HS-27A (cell line): ENCODE measurements around the gene NCF2.
A peak's percentile ranks its signal among the peaks of the same experiment; 100 is the strongest.
"Not testable (repeated sequence)": the region's sequence is repeated elsewhere in the genome, so short reads cannot be mapped to it uniquely, and the experiment has no call there.

ENCODE experiments used
- DNase-seq: peaks from one replicate; pipeline ENCODE4 v3.0.0-alpha.2; 2012; ENCODE audit warnings: low read depth, missing footprints

NCF2 gene

GRCh38 chr1:183590244-183591191, at the start of gene NCF2:
TSS of gene NCF2 (minus strand) at chr1:183590459. CDS start at chr1:183590329, 130 bp downstream.
- DNase-seq: no peak

- DNase-seq: no peak
Measured at GRCh38 chr1:183638649-183639387, 48.6 kb upstream of the NCF2 start.

- DNase-seq: no peak
Measured at GRCh38 chr1:183636783-183637182, 46.5 kb upstream of the NCF2 start.

- no peak for DNase-seq
Measured at GRCh38 chr1:183636334-183636682, 46.0 kb upstream of the NCF2 start.

- DNase-seq: peak; percentile 89
Measured at GRCh38 chr1:183635606-183636333, 45.5 kb upstream of the NCF2 start, which contains the start of gene ARPC5. TSS of gene ARPC5 (minus strand) at chr1:183635783. CDS start at chr1:183635659, 124 bp downstream.

- no peak for DNase-seq
Measured at GRCh38 chr1:183635099-183635605, 44.9 kb upstream of the NCF2 start.

- DNase-seq: no peak
Measured at GRCh38 chr1:183634429-183635065, 44.3 kb upstream of the NCF2 start.

GRCh38 chr1:183633676-183634343, 43.6 kb upstream of the NCF2 start:
- peak; percentile 78 for DNase-seq

GRCh38 chr1:183632964-183633363, 42.7 kb upstream of the NCF2 start:
- no peak for DNase-seq

GRCh38 chr1:183632114-183632513, 41.9 kb upstream of the NCF2 start:
- DNase-seq: no peak

GRCh38 chr1:183630748-183631147, 40.5 kb upstream of the NCF2 start:
- DNase-seq: no peak

- no peak for DNase-seq
Measured at GRCh38 chr1:183628537-183628936, 38.3 kb upstream of the NCF2 start.

GRCh38 chr1:183626236-183626635, 36.0 kb upstream of the NCF2 start:
- DNase-seq: not testable (repeated sequence)

- DNase-seq: no peak
Measured at GRCh38 chr1:183622884-183623785, 32.9 kb upstream of the NCF2 start.

GRCh38 chr1:183622013-183622412, 31.8 kb upstream of the NCF2 start:
- no peak for DNase-seq

GRCh38 chr1:183620311-183620710, 30.1 kb upstream of the NCF2 start:
- DNase-seq: no peak

GRCh38 chr1:183619781-183620180, 29.5 kb upstream of the NCF2 start:
- no peak for DNase-seq

- DNase-seq: not testable (repeated sequence)
Measured at GRCh38 chr1:183618202-183618601, 27.9 kb upstream of the NCF2 start.

GRCh38 chr1:183612975-183613374, 22.7 kb upstream of the NCF2 start:
- not testable (repeated sequence) for DNase-seq

- no peak for DNase-seq
Measured at GRCh38 chr1:183612407-183612806, 22.1 kb upstream of the NCF2 start.
